ENCODE results near the gene CD19.

GRCh38 chr16:28946681-28947080 lies 14.9 kb downstream of the CD19 start:
- no peak for TF ChIP-seq ZNF274 (IDR thresholded peaks at IDR 0.05; ENCODE audit: low read depth, low read length)
- TF ChIP-seq YY1 (IDR thresholded peaks at IDR 0.05; ENCODE audit: insufficient read depth, insufficient read length), result no peak

Measured in NT2/D1 (cell line).